GM20000 (cell line): ENCODE measurements around the gene USP37.
"Not testable (repeated sequence)": the region's sequence is repeated elsewhere in the genome, so short reads cannot be mapped to it uniquely, and the experiment has no call there.

Experiments
- DNase-seq: peaks from one replicate; pipeline ENCODE4 v3.0.0; 2012; ENCODE audit warnings: low spot score
- CTCF ChIP-seq: IDR thresholded peaks from 2 replicates; pipeline ENCODE4 v1.5.1; 2012; ENCODE audit warnings: mild to moderate bottlenecking, control low read depth; ENCODE audit errors: extremely low read depth, missing control alignments

USP37 gene

GRCh38 chr2:218547511-218547910, 20.6 kb downstream of the USP37 start:
- no peak for TF ChIP-seq CTCF
- DNase-seq, result no peak

- no peak for DNase-seq
- no peak for TF ChIP-seq CTCF
These were observed 22.1 kb downstream of the USP37 start for GRCh38 chr2:218546012-218546411.

GRCh38 chr2:218540015-218540414, 28.1 kb downstream of the USP37 start:
- DNase-seq, result no peak
- TF ChIP-seq CTCF, result no peak

GRCh38 chr2:218536804-218537494, 31.2 kb downstream of the USP37 start:
- TF ChIP-seq CTCF, result no peak
- no peak for DNase-seq

- TF ChIP-seq CTCF, result no peak
- DNase-seq, result no peak
These were observed 38.2 kb downstream of the USP37 start for GRCh38 chr2:218529990-218530389.

GRCh38 chr2:218528409-218528808, 39.7 kb downstream of the USP37 start:
- DNase-seq, result not testable (repeated sequence)

GRCh38 chr2:218523651-218524050, 44.5 kb downstream of the USP37 start:
- no peak for DNase-seq
- no peak for TF ChIP-seq CTCF

- no peak for DNase-seq
- TF ChIP-seq CTCF, result no peak
These were observed 49.3 kb downstream of the USP37 start for GRCh38 chr2:218518876-218519275.
